Measurements from ENCODE around the gene KPNA3.
A peak's percentile ranks its signal among the peaks of the same experiment; 100 is the strongest.
"Not testable (repeated sequence)": the region's sequence is repeated elsewhere in the genome, so short reads cannot be mapped to it uniquely, and the experiment has no call there.

Gene KPNA3

DNA sequence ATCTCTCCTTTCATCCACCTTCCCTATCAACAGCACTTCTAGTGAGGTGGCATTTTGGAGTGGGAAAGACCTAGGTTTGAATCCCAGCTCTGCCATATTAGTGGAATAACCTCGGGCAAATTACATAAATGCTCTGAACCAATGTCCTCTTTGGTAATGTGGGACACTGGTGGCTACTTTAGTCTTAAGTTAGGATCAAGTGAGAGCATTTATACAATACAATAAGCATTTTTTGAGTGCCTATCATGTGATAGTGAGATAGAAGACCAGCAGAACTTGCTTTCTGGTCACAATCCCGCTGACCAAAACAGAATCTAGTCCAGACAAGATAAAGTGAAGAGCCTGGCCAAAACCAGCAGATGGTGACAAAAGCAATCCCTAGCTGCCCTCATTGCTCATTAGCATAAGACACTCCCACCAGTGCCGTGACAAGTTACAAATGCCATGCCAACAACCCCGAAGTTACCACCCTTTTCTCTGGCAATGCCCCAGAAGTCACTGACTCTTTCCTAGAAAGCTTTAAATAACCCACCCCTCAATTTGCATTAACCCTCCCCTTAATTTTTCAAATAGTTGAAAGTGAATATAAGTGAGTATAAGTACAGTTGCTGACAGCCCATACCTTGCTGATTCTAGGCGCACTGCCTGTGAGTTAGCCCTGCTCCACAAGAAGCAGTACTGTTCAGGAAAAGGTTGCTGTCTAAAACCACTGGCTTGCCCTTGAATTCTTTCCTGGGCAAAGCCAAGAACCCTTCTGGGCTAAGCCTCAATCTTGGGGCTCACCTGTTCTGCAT lies 28.9 kb upstream of the KPNA3 start:
- Histone ChIP-seq H3K4me1 (ENCODE audit: insufficient read depth, low read length, poor library complexity, severe bottlenecking) (no peaks in the 10 kb centered on the region), H3K9ac (ENCODE audit: low read depth, low read length, poor library complexity, severe bottlenecking) (no peak overlapping the region), H3K27me3 (ENCODE audit: insufficient read depth, low read length, poor library complexity, severe bottlenecking) (no peaks in the 10 kb centered on the region), H3K36me3 (ENCODE audit: insufficient read depth, low read length) (no peaks in the 10 kb centered on the region), H3K4me3 (ENCODE audit: low read length, poor library complexity, severe bottlenecking) (no peak overlapping the region), H3K79me2 (ENCODE audit: insufficient read depth, low read length) (no peaks in the 10 kb centered on the region), H3K4me2 (ENCODE audit: low read depth, low read length, poor library complexity, severe bottlenecking) (no peak overlapping the region), H4K20me1 (ENCODE audit: insufficient read depth, low read length, poor library complexity, severe bottlenecking) (no peaks in the 10 kb centered on the region), H2AFZ (ENCODE audit: low read length) (0 out of 2 replicates have a peak overlapping the region, but pooled peaks have one; percentile 44), H3K9me3 (ENCODE audit: insufficient read depth, low read depth, low read length) (no peaks in the 10 kb centered on the region), H3K9me2 (replicated peaks; ENCODE audit: low read depth, low read length) (no peaks in the 10 kb centered on the region), H3F3A (ENCODE audit: low read depth) (no peaks in the 10 kb centered on the region)
- TF ChIP-seq, protein P1, sequence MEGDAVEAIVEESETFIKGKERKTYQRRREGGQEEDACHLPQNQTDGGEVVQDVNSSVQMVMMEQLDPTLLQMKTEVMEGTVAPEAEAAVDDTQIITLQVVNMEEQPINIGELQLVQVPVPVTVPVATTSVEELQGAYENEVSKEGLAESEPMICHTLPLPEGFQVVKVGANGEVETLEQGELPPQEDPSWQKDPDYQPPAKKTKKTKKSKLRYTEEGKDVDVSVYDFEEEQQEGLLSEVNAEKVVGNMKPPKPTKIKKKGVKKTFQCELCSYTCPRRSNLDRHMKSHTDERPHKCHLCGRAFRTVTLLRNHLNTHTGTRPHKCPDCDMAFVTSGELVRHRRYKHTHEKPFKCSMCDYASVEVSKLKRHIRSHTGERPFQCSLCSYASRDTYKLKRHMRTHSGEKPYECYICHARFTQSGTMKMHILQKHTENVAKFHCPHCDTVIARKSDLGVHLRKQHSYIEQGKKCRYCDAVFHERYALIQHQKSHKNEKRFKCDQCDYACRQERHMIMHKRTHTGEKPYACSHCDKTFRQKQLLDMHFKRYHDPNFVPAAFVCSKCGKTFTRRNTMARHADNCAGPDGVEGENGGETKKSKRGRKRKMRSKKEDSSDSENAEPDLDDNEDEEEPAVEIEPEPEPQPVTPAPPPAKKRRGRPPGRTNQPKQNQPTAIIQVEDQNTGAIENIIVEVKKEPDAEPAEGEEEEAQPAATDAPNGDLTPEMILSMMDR (conservative IDR thresholded peaks at IDR 0.05; ENCODE audit: low read length), result peak; percentile 55
- TF ChIP-seq EZH2phosphoT487 (IDR thresholded peaks at IDR 0.05; ENCODE audit: borderline replicate concordance), result no peak

DNA sequence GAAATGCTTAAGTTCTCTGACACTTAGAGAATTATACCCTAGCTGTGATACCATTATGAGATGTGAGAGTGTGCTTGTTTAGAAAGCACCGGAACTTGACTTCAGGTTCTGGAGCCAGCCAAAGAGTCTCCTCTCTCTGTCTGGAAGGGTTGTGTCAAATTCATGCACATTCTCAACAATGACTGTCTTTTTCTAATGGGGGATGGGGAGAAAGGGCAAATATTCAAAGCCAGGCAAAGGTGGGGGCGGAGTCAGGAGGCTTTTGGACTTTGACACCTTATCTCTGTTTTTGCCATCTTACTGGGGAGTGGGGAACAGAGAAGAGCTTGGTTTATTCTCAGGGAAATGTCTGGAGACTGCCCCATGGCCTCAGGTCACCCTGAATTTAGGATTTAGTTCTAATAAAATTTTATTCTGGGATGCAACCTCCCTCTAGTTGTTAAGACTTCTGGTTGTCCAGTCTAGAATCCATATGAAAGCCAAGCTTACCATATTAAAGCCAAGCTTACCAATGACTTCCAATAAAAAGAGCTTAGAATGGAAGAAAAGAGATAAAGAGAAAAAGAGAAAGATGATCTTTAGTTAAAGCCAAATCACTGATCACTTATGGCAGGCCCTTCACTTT lies 28.2 kb upstream of the KPNA3 start:
- Histone ChIP-seq H3K4me2 (ENCODE audit: low read depth, low read length, poor library complexity, severe bottlenecking) (no peak overlapping the region), H2AFZ (ENCODE audit: low read length) (no peak overlapping the region), H3K9me3 (ENCODE audit: insufficient read depth, low read depth, low read length) (no peaks in the 10 kb centered on the region), H3F3A (ENCODE audit: low read depth) (no peaks in the 10 kb centered on the region), H3K36me3 (ENCODE audit: insufficient read depth, low read length) (no peaks in the 10 kb centered on the region), H3K9me2 (replicated peaks; ENCODE audit: low read depth, low read length) (no peaks in the 10 kb centered on the region), H4K20me1 (ENCODE audit: insufficient read depth, low read length, poor library complexity, severe bottlenecking) (no peaks in the 10 kb centered on the region), H3K27me3 (ENCODE audit: insufficient read depth, low read length, poor library complexity, severe bottlenecking) (no peaks in the 10 kb centered on the region), H3K4me1 (ENCODE audit: insufficient read depth, low read length, poor library complexity, severe bottlenecking) (no peaks in the 10 kb centered on the region), H3K4me3 (ENCODE audit: low read length, poor library complexity, severe bottlenecking) (no peak overlapping the region), H3K79me2 (ENCODE audit: insufficient read depth, low read length) (no peaks in the 10 kb centered on the region), H3K9ac (ENCODE audit: low read depth, low read length, poor library complexity, severe bottlenecking) (no peak overlapping the region)
- TF ChIP-seq EZH2phosphoT487 (IDR thresholded peaks at IDR 0.05; ENCODE audit: borderline replicate concordance), result no peak

DNA sequence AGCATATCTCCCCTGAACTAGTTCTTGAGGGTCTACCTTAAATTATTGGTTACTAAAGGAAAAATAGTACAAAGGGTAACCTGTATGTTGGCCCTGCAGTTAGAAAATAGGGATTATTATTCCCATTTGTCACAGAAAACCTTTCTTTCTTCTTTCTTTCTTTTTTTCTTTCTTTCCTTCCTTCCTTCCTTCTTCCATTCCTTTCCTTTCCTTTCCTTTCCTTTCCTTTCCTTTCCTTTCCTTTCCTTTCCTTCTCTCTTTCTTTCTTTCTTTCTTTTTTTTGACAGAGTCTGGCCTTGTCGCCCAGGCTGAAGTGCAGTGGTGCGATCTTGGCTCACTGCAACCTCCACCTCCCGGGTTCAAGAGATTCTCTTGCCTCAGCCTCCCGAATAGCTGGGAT lies 23.6 kb upstream of the KPNA3 start:
- H3F3A ChIP-seq (ENCODE audit: low read depth); H3K4me1 ChIP-seq (ENCODE audit: insufficient read depth, low read length, poor library complexity, severe bottlenecking); H3K9me2 ChIP-seq (replicated peaks; ENCODE audit: low read depth, low read length); H3K9me3 ChIP-seq (ENCODE audit: insufficient read depth, low read depth, low read length); H3K79me2 ChIP-seq (ENCODE audit: insufficient read depth, low read length); H3K4me3 ChIP-seq (ENCODE audit: low read length, poor library complexity, severe bottlenecking); H4K20me1 ChIP-seq (ENCODE audit: insufficient read depth, low read length, poor library complexity, severe bottlenecking); H3K4me2 ChIP-seq (ENCODE audit: low read depth, low read length, poor library complexity, severe bottlenecking); H3K27me3 ChIP-seq (ENCODE audit: insufficient read depth, low read length, poor library complexity, severe bottlenecking); H2AFZ ChIP-seq (ENCODE audit: low read length); H3K9ac ChIP-seq (ENCODE audit: low read depth, low read length, poor library complexity, severe bottlenecking); H3K36me3 ChIP-seq (ENCODE audit: insufficient read depth, low read length): not testable (repeated sequence)

DNA sequence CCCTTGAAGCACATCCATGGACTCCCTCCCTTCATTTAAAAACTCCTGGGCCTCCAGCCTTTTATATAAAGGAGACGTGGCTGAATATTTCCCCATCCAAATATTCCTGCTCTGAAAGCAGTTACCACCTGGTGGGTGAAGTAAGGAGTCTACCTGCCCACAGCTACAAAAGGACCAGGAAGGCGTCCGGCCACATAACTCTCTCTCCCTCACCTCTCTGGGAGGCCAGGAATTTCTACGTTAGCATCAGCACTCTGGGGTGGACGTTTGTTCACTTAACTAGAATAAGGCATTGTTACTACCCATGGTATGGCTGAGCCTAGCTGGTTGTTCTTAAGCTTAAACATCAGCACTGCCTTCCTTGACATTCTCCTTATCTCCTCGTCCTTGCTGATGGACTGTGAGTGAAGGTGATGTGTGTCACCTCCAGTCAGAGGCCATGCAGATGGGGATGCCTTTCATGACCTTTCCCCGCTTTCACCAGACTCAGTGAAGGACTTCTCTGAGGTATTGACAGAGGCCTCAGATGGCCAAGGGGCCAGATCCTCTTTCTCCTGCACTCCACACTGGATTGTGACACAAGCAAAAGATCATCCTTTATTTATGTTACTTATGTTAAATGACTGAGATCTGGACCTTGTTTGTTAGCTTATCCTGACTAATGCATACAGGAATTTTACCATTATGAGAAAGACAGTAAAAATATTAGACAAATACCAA lies 22.2 kb upstream of the KPNA3 start:
- H3K9ac ChIP-seq (ENCODE audit: low read depth, low read length, poor library complexity, severe bottlenecking), result no peak overlapping the region
- H3K4me3 ChIP-seq (ENCODE audit: low read length, poor library complexity, severe bottlenecking), result no peak overlapping the region
- H3F3A ChIP-seq (ENCODE audit: low read depth), result no peaks in the 10 kb centered on the region
- H3K27me3 ChIP-seq (ENCODE audit: insufficient read depth, low read length, poor library complexity, severe bottlenecking), result no peaks in the 10 kb centered on the region
- H3K9me2 ChIP-seq (replicated peaks; ENCODE audit: low read depth, low read length), result no peaks in the 10 kb centered on the region
- TF ChIP-seq EZH2phosphoT487 (IDR thresholded peaks at IDR 0.05; ENCODE audit: borderline replicate concordance), result no peak
- TF ChIP-seq, protein P1 (conservative IDR thresholded peaks at IDR 0.05; ENCODE audit: low read length), result no peak
- H3K36me3 ChIP-seq (ENCODE audit: insufficient read depth, low read length), result no peaks in the 10 kb centered on the region
- no peaks in the 10 kb centered on the region for H3K79me2 ChIP-seq (ENCODE audit: insufficient read depth, low read length)
- H4K20me1 ChIP-seq (ENCODE audit: insufficient read depth, low read length, poor library complexity, severe bottlenecking), result no peaks in the 10 kb centered on the region
- no peaks in the 10 kb centered on the region for H3K9me3 ChIP-seq (ENCODE audit: insufficient read depth, low read depth, low read length)
- no peak overlapping the region for H3K4me2 ChIP-seq (ENCODE audit: low read depth, low read length, poor library complexity, severe bottlenecking)
- no peaks in the 10 kb centered on the region for H3K4me1 ChIP-seq (ENCODE audit: insufficient read depth, low read length, poor library complexity, severe bottlenecking)
- H2AFZ ChIP-seq (ENCODE audit: low read length), result no peak overlapping the region

Measured in Loucy (cell line).